Putamen (tissue), 1 donor: ENCODE data around the gene ADGRD2.
"Not testable (repeated sequence)": the region's sequence is repeated elsewhere in the genome, so short reads cannot be mapped to it uniquely, and the experiment has no call there.

Source experiments
- DNase-seq: peaks from one replicate; pipeline ENCODE4 v3.0.0-alpha.2; 2016; ENCODE audit warnings: low spot score

ADGRD2 gene

DNA sequence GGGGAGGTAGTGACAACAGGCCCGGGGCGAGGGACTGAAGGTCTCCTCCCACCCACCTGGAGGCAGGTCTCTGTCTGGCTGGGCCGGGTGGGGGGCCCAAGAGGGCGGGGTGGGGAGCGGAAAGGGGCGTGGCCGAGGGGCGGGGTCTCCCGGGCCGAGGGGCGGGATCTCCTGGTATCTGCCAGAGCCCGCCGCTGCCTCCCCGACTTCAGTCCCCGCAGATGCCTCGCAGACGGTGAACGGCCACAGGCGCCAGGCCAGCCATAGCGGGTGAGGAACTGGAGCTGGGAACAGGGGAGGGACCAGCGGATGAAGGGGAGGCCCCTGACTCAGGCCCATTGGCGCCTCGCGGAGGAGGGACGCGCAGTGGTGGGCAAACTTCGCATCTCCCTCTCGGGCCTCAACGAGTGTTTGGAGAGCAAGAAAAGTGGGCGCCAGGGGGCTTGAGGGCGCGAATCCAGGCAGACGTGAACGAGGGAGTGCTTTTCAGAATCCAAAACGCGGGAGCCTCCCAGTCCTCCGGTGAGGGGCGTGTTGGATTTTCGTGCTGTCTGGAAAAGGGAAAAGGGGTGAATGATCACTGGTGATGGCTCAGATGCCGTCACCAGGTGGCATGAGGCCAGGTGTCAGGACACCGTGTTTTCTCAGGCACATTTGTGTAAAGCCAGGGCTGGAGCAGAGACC, at the start of gene ADGRD2:
TSS of gene ADGRD2 (plus strand) at position 211 of the 684 bp plus-strand sequence. CDS start 1,216 bp downstream, outside the sequence.
- no peak for DNase-seq

- DNase-seq: no peak
These were observed 47.0 kb upstream of the ADGRD2 start for GRCh38 chr9:124403246-124403645.

DNA sequence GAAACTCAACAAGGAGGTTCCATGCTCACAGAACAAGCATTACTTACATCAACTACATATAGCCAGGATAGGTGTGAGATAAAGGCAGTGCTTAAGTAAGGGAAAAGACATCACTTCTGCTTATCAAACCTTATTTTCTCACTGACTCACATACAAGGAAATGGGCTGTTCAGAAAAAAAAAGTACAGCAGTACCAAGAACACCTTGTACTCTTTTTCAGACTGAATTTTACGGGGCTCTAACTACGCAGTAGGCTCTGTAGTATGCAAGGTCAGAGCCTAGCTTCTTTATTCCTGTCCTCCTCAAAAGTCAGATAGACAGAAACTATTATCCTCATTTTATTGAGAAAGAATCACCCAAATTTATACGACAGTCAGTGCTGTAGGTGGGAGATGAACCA, 40.8 kb upstream of the ADGRD2 start:
- DNase-seq: no peak

- no peak for DNase-seq
These were observed 39.8 kb upstream of the ADGRD2 start for GRCh38 chr9:124410321-124410913.

DNA sequence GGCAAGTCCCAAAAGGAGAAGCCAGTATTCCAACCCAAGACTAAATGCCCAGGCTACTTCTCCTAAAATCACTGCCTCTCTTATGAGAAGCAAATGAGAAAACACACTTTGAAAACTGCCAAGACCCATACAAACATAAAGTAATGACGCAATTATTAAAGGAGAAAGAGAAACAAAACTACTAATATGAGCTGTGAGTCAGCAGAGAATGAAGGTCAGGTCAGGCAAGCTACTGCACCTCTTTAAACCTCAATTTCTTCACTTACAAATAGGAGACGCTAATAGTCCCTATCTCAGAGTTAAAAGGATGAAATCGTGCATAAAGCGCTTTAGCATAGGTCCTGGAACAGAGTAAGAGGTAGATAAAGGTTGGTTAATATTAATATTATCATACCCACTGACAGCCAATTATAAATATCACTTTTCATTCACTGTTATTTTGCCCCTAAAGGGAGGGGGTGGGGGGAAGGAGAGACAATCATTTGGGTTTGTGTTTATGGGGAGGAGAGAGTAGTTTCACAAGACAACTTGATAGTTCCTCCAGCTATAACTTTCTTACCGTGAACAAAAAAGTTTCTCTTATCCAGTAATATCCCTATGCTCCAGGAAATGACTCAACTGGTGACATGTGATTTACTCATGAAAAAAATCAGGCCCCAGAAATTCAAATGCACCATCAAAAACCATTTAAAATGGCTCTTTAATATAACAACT, 38.6 kb upstream of the ADGRD2 start:
- DNase-seq: no peak

DNA sequence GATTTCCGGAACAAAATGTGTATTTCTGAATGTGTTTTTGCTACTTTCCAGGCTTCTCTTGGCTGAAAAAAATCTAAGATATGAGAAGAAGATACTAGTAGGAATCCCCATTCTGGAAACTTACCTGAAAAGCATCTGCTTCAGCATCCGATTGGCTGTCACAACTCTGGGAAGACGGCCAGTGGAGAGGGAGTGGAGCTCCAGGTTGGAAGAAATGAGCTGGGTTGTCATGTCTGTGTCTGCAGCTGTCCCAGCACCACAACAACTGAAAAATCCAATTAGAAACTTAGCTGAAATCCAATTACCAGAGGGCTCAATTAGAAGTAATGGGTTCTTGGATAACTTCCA, 38.0 kb upstream of the ADGRD2 start:
- DNase-seq: no peak

DNA sequence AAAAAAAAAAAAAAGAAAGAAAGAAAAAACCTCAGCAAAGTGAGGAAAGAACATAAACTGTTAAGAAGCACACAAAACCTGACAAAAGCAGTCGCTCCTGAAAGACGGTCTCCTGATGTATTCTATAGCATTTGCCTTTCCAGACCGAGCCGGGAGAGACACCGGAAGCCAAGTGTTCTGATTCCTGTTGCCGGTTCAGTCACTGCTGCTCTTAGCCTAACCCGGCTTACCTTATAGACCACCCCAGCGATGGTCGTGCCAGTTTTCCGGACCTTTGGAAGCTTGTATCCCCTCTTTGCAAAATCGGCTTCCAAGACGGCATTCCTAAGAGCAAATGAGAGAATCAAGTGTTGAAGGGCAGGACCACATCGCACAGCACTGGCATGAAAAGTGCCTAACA, 35.6 kb upstream of the ADGRD2 start:
- no peak for DNase-seq

GRCh38 chr9:124415102-124415851, 35.0 kb upstream of the ADGRD2 start, which contains the start of gene PSMB7:
PSMB7 (minus strand) TSS chr9:124415442; CDS start chr9:124415425, 17 bp downstream.
- DNase-seq: peak; percentile 94

DNA sequence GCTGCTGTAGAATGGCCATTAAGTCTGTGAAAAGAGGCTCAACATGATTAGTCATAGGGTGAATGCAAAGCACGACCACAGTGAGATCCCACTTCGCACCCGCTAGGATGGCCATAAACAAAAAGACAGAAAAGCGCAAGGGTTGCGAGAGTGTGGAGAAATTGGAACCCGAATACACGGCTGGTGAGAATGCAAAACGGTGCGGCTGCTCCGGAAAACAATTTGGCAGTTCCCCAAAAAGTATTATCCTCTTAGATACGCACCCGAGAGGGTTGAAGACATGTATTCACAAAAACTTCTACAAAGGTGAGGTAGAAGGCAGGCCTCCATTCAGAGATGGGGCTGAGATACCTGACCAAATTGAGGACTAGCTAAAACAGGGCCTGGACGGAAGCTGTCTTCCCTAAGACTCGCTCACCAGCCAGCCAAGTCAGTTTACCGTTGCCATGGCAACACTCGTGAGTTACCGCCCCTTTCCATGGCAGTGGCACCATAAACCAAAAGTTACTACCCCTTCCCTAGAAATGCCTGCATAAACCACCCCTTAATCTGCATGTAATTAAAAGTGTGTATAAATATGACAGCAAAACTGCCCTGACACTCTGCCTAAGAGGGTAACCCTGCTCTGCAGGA, 34.3 kb upstream of the ADGRD2 start:
- no peak for DNase-seq

DNA sequence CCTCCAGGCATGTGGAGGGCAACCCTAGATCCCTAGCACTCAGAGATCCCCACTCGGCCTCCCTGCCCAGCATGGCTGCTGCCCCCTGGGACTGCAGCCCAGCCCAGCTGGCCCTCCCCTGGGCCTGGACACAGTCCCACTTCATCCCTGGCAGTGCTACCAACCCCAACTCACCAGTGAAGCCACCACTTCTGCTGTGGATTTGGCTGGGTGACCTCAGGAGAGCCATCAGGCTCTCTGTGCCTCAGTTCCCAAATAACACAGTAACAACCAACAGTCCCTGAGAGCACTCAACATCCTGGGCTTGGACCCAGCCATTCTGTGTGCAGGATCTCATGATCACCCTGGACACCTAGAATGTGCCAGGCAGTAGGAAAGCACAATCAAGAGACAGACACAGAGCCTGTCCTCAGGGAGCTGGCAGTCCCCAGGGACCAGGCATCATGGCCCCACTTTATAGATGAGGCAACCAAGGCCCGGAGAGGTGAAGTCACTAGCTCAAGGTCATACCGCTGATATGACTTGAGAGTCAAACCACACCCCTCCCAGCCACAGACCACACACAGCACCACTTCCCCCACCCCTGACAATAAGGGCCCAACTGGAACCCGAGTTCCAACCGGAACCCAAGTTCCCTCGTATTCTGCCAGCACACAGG, 30.3 kb upstream of the ADGRD2 start:
- DNase-seq: no peak

DNA sequence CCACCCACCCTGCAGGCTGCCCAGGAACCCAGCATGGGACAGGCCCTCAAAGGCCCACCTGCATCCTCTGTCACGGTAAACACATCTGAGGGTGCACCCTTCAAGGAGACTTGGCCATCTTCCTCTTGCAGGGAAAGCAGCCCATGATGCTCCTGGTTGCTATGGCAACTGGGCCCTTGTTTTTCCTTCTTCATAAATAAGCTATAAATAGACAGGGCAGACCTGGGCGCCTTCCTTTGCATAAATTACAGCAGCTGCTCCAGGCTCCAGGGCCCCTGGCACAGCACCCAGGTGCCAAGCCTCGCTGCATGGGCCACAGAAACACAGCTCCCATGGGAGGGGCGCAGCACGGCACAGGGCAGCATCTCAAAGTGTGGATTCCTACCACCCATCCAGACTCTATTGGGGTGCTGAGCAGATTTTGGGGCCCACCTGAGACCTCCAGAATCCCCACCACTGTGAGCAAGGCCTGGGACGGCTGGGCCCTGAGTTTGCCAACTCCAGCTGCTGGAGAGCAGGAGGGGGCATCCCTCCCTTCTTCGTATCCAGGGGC, 29.2 kb upstream of the ADGRD2 start:
- no peak for DNase-seq

DNA sequence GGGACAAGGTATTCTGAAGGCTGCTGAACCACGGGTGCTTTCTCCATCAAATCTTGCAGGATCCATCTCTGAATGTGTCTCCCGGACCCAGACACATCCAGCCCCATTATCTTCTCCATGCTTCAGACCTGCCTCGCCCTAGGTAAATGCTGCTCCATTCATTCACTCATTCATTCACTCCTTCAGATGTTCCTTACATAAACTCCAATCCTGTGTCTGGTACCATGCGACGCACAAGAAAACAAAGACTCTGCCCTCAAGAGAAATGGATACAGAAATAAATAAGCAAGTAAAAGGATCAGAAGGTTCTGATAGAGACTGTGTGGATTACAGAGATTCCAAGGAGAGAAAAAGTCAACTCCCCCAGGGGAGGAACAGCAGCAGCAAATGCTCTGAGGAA, 27.1 kb upstream of the ADGRD2 start:
- no peak for DNase-seq

GRCh38 chr9:124423591-124423990, 26.7 kb upstream of the ADGRD2 start:
- no peak for DNase-seq

DNA sequence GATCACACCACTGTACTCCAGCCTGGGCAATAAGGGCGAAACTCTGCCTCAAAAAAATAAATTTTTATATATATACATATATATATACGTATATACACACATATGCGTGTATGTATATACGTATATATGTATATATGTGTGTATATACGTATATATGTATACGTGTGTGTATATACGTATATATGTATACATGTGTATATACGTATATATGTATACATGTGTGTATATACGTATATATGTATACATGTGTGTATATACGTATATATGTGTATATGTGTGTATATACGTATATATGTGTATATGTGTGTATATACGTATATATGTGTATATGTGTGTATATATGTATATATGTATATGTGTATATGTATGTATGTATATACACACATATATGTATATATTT, 24.5 kb upstream of the ADGRD2 start:
- not testable (repeated sequence) for DNase-seq

DNA sequence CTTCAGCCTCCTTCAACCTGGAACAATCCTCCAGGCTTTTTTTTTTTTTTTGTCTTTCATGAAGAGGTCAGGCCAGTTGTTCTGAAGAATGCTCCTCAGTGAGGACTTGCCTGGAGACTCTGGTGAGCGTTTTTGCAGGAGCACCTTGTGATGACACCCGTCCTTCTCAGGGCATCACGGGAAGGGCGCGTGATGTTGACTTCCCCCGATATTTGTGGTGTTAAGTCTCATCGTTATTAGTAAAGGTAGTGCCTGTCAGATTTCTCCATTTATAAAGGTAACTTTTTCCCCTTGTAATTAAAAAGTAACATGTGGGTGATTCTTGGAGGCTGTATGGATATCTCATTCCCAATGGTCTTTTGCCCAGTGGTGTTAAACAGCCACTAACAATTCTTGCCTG, 23.9 kb upstream of the ADGRD2 start:
- DNase-seq: no peak

DNA sequence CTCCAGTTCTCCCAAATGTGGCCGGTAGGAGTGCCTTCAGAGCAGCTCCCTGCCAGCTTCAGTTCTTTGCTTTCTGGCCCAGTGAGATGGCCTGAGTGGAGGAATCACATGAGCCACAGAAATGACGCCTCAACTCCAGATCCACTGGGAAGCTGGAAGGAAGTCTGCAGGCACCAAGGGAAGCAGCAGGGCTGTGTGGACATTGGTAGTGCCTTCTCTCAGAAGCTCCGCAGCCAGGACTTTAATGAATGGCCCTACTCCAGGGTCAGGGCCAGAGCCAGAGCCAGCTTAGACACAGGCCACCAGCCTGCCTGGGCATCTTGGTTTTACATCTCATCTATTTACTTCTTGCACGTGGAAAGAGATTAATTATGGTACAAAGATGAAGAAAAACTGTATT, 23.0 kb upstream of the ADGRD2 start:
- no peak for DNase-seq

DNA sequence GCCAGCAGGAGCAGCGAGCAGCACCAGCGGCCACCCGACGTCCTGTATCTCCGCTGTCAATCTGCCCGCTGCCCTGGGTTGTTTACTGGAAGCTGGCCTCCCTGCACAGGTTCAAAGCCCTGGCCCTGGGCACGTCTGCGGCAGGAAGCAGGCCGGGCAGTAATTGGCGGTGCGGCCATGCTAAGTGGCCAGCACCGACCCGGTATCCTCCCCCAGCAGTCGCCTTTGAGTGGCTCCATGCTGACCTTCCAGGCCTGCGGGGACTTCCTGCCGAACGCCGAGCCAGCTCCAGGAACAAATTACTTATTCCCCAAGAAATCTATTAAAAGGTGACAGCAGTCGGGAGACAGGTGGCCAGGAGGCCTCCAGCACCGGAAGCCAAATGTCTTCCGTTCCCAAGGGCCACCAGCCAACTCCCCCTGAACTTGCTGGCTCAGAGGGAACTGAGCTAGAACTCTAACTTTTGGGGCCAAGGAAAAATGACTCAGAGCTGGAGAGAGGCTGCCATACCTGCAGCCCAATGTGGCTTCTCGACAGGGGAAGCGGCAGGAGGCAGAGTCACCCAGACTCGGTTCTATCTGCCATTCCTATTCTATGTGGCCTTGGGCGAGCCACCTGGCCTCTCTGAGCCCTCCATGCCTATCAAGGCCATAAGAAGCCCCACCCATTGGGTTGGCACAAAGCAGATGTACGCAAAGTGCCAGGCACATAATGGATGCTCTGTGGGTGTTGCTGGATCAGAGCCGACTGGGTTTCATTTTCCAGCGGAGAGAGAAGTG, 21.3 kb upstream of the ADGRD2 start:
- DNase-seq: no peak

DNA sequence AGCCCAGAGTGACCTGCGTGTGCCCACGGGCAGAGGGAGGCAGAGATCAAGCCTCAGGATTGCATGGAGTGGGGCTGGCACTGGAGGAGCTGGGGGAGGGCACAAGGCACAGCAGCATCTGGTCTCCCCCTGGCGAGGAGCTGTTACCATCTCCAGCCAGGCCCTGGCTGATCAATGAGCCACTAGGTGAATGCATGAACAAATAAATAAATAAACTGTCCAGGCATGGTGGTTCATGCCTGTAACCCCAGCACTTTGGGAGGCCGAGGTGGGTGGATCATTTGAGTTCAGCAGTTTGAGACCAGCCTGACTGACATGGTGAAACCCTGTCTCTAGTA, 20.8 kb upstream of the ADGRD2 start:
- DNase-seq: no peak

DNA sequence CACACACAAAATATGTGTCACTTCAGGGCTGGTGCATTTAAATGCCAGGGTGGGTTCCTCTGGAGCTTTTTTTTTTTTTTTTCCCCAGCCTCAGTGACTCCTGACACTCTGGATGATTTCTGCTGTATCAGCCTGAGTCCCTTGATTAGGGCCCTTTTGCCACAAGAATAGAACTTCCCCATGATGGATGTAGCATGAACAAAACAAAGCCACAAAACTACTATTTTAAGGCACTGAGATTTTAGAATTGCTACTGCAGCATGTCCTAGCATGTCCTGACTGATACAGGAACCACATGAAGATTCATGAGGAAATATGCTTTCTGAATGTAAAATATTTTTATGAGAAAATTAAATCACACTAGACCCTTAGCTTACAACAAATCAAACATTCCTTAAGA, 13.9 kb upstream of the ADGRD2 start:
- DNase-seq: no peak

GRCh38 chr9:124437086-124437485, 13.2 kb upstream of the ADGRD2 start:
- no peak for DNase-seq

DNA sequence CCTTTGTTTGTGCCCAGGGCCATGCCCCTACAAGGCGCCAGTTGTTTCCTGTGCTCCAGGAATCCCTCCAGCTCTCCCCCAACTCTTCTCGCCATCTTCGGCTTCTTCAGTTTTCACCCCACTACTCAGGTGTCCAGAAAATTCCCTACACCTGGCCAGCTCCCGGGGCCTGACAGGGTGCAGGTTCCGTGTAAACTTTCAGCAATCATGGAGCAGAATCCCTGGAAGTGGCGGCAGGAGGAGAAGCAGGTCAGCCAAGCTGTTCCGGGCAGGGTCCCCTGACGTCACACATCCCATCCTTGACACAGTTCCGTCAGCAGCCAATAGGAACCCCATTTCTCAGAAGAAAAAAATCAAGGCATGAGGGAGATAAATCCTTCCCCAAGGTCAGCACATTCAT, 12.2 kb upstream of the ADGRD2 start:
- no peak for DNase-seq
